NB4 (cell line): Measurements from ENCODE around the gene ASXL1.
"Not testable (repeated sequence)": the region's sequence is repeated elsewhere in the genome, so short reads cannot be mapped to it uniquely, and the experiment has no call there.

ENCODE experiments used
- DNase-seq: peaks from one replicate; pipeline ENCODE4 v3.0.0; 2010; ENCODE audit warnings: low read depth
- H3K4me3 ChIP-seq: one replicate; pipeline ENCODE4 v1.5.1; 2011; ENCODE audit warnings: mild to moderate bottlenecking, low read depth, low read length, moderate library complexity
- CTCF ChIP-seq: IDR thresholded peaks from one replicate; pipeline ENCODE4 v1.5.1; 2012; ENCODE audit warnings: low read depth, low read length
- MAX ChIP-seq: IDR thresholded peaks from 2 replicates; pipeline ENCODE4 v1.6.1; 2011; ENCODE audit warnings: low read depth, low read length
- MYC ChIP-seq: IDR thresholded peaks from 2 replicates; pipeline ENCODE4 v1.6.1; 2011; ENCODE audit warnings: low read depth, low read length
- POLR2A ChIP-seq: IDR thresholded peaks from 2 replicates; pipeline ENCODE4 v1.6.1; 2011; ENCODE audit warnings: mild to moderate bottlenecking; ENCODE audit not compliant: insufficient read length; ENCODE audit errors: extremely low read depth

The ASXL1 gene

GRCh38 chr20:32336918-32337347, 21.2 kb upstream of the ASXL1 start:
- TF ChIP-seq MYC, result peak; percentile 64
- TF ChIP-seq POLR2A, result no peak
- TF ChIP-seq CTCF, result peak; percentile 69
- peak; percentile 40; the same call in 1 of the 2 replicates for TF ChIP-seq MAX
- no peak overlapping the region for H3K4me3 ChIP-seq
- peak; percentile 85 for DNase-seq

- peak; percentile 83 for DNase-seq
Observed at GRCh38 chr20:32337937-32338661, 20.0 kb upstream of the ASXL1 start.

GRCh38 chr20:32338665-32339064, 19.5 kb upstream of the ASXL1 start:
- peak; percentile 71 for DNase-seq
- no peak for TF ChIP-seq MYC
- no peak for TF ChIP-seq POLR2A
- no peak for TF ChIP-seq MAX
- TF ChIP-seq CTCF, result no peak
- no peak overlapping the region for H3K4me3 ChIP-seq

More at GRCh38 chr20:32337937-32338661, 20.0 kb upstream of the ASXL1 start:
- no peak for TF ChIP-seq POLR2A
- peak; percentile 52; the same call in 1 of the 2 replicates for TF ChIP-seq MAX
- no peak for TF ChIP-seq MYC
- TF ChIP-seq CTCF, result no peak
- H3K4me3 ChIP-seq, result no peak overlapping the region

GRCh38 chr20:32339116-32339515, 19.0 kb upstream of the ASXL1 start:
- H3K4me3 ChIP-seq, result no peak overlapping the region
- no peak for TF ChIP-seq POLR2A
- TF ChIP-seq MYC, result no peak
- no peak for TF ChIP-seq MAX
- TF ChIP-seq CTCF, result no peak
- DNase-seq, result no peak

- not testable (repeated sequence) for H3K4me3 ChIP-seq
- peak; percentile 34 for DNase-seq
Observed at GRCh38 chr20:32341053-32341452, 17.1 kb upstream of the ASXL1 start.

- H3K4me3 ChIP-seq, result no peak overlapping the region
- no peak for TF ChIP-seq MYC
- no peak for TF ChIP-seq POLR2A
- no peak for TF ChIP-seq MAX
- TF ChIP-seq CTCF, result no peak
- DNase-seq, result peak; percentile 75
Observed at GRCh38 chr20:32343439-32343838, 14.7 kb upstream of the ASXL1 start.
